ENCODE measurements around the gene ITGA7. TPM values are rescaled to one million over a fixed set of nuclear protein-coding genes. Genes with fewer than 3 reads are reported as not detected.

The ITGA7 gene
- total RNA-seq, 1 experiment from 2014 or later = 2.5 TPM

- TF ChIP-seq POLR2AphosphoS5 (IDR thresholded peaks at IDR 0.05; ENCODE audit: low read depth, low read length) = no peak
- TF ChIP-seq REST (IDR thresholded peaks at IDR 0.05; ENCODE audit: insufficient read depth in 1 of 2, low read depth in 2 of 2, low read length in 1 of 2) = no peak
- no peak for TF ChIP-seq SIN3A (IDR thresholded peaks at IDR 0.05; ENCODE audit: borderline replicate concordance, insufficient read depth, low read depth, low read length)
- no peak for TF ChIP-seq CTCF (IDR thresholded peaks at IDR 0.05)
- no peak for TF ChIP-seq TCF7L2 (IDR thresholded peaks at IDR 0.05; ENCODE audit: low read depth, low read length)
- intact Hi-C loops (cut with micrococcal nuclease; ENCODE audit: unreplicated experiment) = loop anchor here (10.0 kb wide), 1 partner anchor 198 kb away; no protein-coding TSS in a partner anchor
- Histone ChIP-seq H3K27me3 (ENCODE audit: control insufficient read depth, insufficient read depth, low read length) (no peaks in the 10 kb centered on the region), H3K9me3 (ENCODE audit: control insufficient read depth, insufficient read depth, low read depth, low read length) (no peaks in the 10 kb centered on the region), H3K27ac (ENCODE audit: low read length) (no peak overlapping the region), H3K4me3 (ENCODE audit: low read depth in 2 of 2, low read length in 2 of 2) (no peak overlapping the region), H3K4me1 (ENCODE audit: control insufficient read depth, insufficient read depth, low read length) (peaks cover 24% of the 10 kb centered on the region), H3K36me3 (ENCODE audit: control insufficient read depth, insufficient read depth, low read length) (no peaks in the 10 kb centered on the region)
- ATAC-seq = no peak
- no peak for DNase-seq (ENCODE audit: low read depth, low spot score)
- POLR2A ChIA-PET = interaction anchor here (0.5 kb wide), 1 partner anchor 1606 kb away, joined by 4 read pairs; no protein-coding TSS in a partner anchor
- BruUV-seq (replicated peaks) = no TSS peak
- CTCF ChIA-PET = interaction anchor here (0.7 kb wide), 1 partner anchor 79 kb away, joined by 19 read pairs; no protein-coding TSS in a partner anchor
- in situ Hi-C loops (cut with HindIII; ENCODE audit: low pct_unique_long_range_greater_than_20kb, low sequenced_read_pairs) = no loop called here
Measured at GRCh38 chr12:55746174-55746912, 38.6 kb upstream of the ITGA7 start.

GRCh38 chr12:55745361-55746173 lies 37.9 kb upstream of the ITGA7 start:
- ATAC-seq (no peak), DNase-seq (ENCODE audit: low read depth, low spot score) (no peak)
- Histone ChIP-seq H3K27me3 (ENCODE audit: control insufficient read depth, insufficient read depth, low read length) (no peaks in the 10 kb centered on the region), H3K4me1 (ENCODE audit: control insufficient read depth, insufficient read depth, low read length) (peaks cover 24% of the 10 kb centered on the region), H3K36me3 (ENCODE audit: control insufficient read depth, insufficient read depth, low read length) (no peaks in the 10 kb centered on the region), H3K9me3 (ENCODE audit: control insufficient read depth, insufficient read depth, low read depth, low read length) (no peaks in the 10 kb centered on the region), H3K4me3 (ENCODE audit: low read depth in 2 of 2, low read length in 2 of 2) (no peak overlapping the region), H3K27ac (ENCODE audit: low read length) (no peak overlapping the region)
- POLR2A ChIA-PET = no interaction called here
- BruUV-seq (replicated peaks) = no TSS peak
- in situ Hi-C loops (cut with HindIII; ENCODE audit: low pct_unique_long_range_greater_than_20kb, low sequenced_read_pairs) (no loop called here), intact Hi-C loops (cut with micrococcal nuclease; ENCODE audit: unreplicated experiment) (loop anchor here (10.0 kb wide), 1 partner anchor 199 kb away; no protein-coding TSS in a partner anchor)
- CTCF ChIA-PET = interaction anchor here (0.6 kb wide), 1 partner anchor 223 kb away, joined by 5 read pairs; no protein-coding TSS in a partner anchor
- TF ChIP-seq POLR2AphosphoS5 (IDR thresholded peaks at IDR 0.05; ENCODE audit: low read depth, low read length) (no peak), SIN3A (IDR thresholded peaks at IDR 0.05; ENCODE audit: borderline replicate concordance, insufficient read depth, low read depth, low read length) (no peak), REST (IDR thresholded peaks at IDR 0.05; ENCODE audit: insufficient read depth in 1 of 2, low read depth in 2 of 2, low read length in 1 of 2) (no peak), CTCF (IDR thresholded peaks at IDR 0.05) (no peak)

Data from Panc1 (cell line).